ENCODE data around the gene CBX1. TPM values are rescaled to one million over a fixed set of nuclear protein-coding genes. Genes with fewer than 3 reads are reported as not detected.

The CBX1 gene
- total and polyA plus RNA-seq, 2 of the 8 experiments (the other 6 are each of a cell fraction or from before 2014, with no cell fraction given), result 38.7 to 173 TPM

GRCh38 chr17:48100591-48101011, 677 bp downstream of the CBX1 start:
- H4K5ac ChIP-seq (ENCODE audit: insufficient read length, low read depth, low read length), result peak overlapping the region; percentile 60
- ChIA-PET POLR2A (ENCODE audit: partially characterized antibody) (interaction anchor here (0.8 to 10.9 kb wide), 23 partner anchors 8 to 346 kb away, joined by 3 to 112 read pairs (median 4); partner anchors contain the start of genes CDK5RAP3 and NFE2L1), CTCF (ENCODE audit: partially characterized antibody) (interaction anchor here (0.6 to 7.7 kb wide), 12 partner anchors 10 to 151 kb away, joined by 3 to 58 read pairs (median 4); partner anchors contain the start of genes CDK5RAP3 and NFE2L1)
- DNase-seq (ENCODE audit: low read depth in 1 of 2, low spot score in 2 of 2), result peak; percentile 71 to 78
- H3K79me2 ChIP-seq (ENCODE audit: control insufficient read depth in 1 of 2, insufficient read depth in 2 of 2, low read length in 2 of 2), result peaks cover 18 to 49% of the 10 kb centered on the region in 2 experiments
- peaks cover 0 to 3% (median 0%) of the 10 kb centered on the region in 4 experiments; a peak in 1 of 7 replicates for H3K4me1 ChIP-seq (replicated peaks in 1 of 4; ENCODE audit: control insufficient read depth in 3 of 4, insufficient read depth in 4 of 4, low read length in 3 of 4)
- WGBS, 2 experiments (ENCODE audit: extremely low coverage in 1 of 2, insufficient coverage in 1 of 2, insufficient read length in 1 of 2, insufficient replicate concordance in 2 of 2, low coverage in 1 of 2, low lambda C conversion rate in 2 of 2, missing lambda C conversion rate in 1 of 2), result 0% methylated on average over 23 of the region's 23 CpGs; no CpG with 5 or more reads in 1 of the 2 experiments
- FAIRE-seq, result no peak
- peaks cover 0 to 5% (median 2%) of the 10 kb centered on the region in 4 experiments; a peak in 2 of 8 replicates for H3K36me3 ChIP-seq (ENCODE audit: control insufficient read depth in 2 of 4, insufficient read depth in 4 of 4, low read length in 3 of 4)
- H2BK20ac ChIP-seq (ENCODE audit: low read length), result no peak overlapping the region
- H2BK15ac ChIP-seq (ENCODE audit: low read length), result no peak overlapping the region
- H3K27ac ChIP-seq (ENCODE audit: low read depth, low read length), result peak overlapping the region; percentile 72; the same call in 1 of the 2 replicates
- H3K56ac ChIP-seq (replicated peaks; ENCODE audit: insufficient read length, low read depth, low read length), result peak overlapping the region; percentile 60
- H2BK12ac ChIP-seq (ENCODE audit: low read depth, low read length), result 0 out of 2 replicates have a peak overlapping the region, but pooled peaks have one; percentile 12
- peak overlapping the region; percentile 98 for H4K8ac ChIP-seq (ENCODE audit: extremely low read depth, insufficient read depth, low read length)
- peak overlapping the region; percentile 64 for H3K18ac ChIP-seq (ENCODE audit: extremely low read depth, low read length)
- peak overlapping the region; percentile 80 for H4K91ac ChIP-seq (replicated peaks; ENCODE audit: insufficient read length, low read length)
- H3K4me3 ChIP-seq (ENCODE audit: extremely low read depth in 1 of 4, insufficient read depth in 2 of 4, low read depth in 3 of 4, low read length in 4 of 4), result peak overlapping the region; percentile 74 to 94 (median 87)
- no peak overlapping the region for H3K14ac ChIP-seq (ENCODE audit: insufficient read length)
- peaks cover 7% of the 10 kb centered on the region; the same call in 1 of the 2 replicates for H3K23me2 ChIP-seq (ENCODE audit: low read depth, low read length)
- no peak overlapping the region for H3K4ac ChIP-seq (replicated peaks; ENCODE audit: insufficient read length, low read depth, low read length)
- peaks cover 5% of the 10 kb centered on the region for H3K79me1 ChIP-seq (ENCODE audit: low read depth, low read length)
- H2AK5ac ChIP-seq (ENCODE audit: low read depth, low read length), result no peak overlapping the region
- peak overlapping the region; percentile 96 for H2BK5ac ChIP-seq (ENCODE audit: low read depth, low read length)
- H3K23ac ChIP-seq (ENCODE audit: insufficient read length), result no peak overlapping the region
- H2AFZ ChIP-seq (ENCODE audit: low read length), result peak overlapping the region; percentile 28; the same call in 1 of the 2 replicates
- H4K20me1 ChIP-seq (replicated peaks in 1 of 2; ENCODE audit: control insufficient read depth in 1 of 2, insufficient read depth in 2 of 2, low read length in 2 of 2), result peaks cover 3 to 10% of the 10 kb centered on the region in 2 experiments
- no peaks in the 10 kb centered on the region for H3K9me3 ChIP-seq (ENCODE audit: insufficient read depth in 2 of 2, low read depth in 1 of 2, low read length in 1 of 2)
- peak overlapping the region; percentile 67 to 84 for H3K4me2 ChIP-seq (ENCODE audit: insufficient read depth in 1 of 2, low read depth in 2 of 2, low read length in 2 of 2)
- no peak overlapping the region for H2BK120ac ChIP-seq (replicated peaks; ENCODE audit: low read depth, low read length)
- H3K9ac ChIP-seq (replicated peaks in 1 of 4; ENCODE audit: extremely low read depth in 1 of 4, low read depth in 3 of 4, low read length in 3 of 4), result peak overlapping the region; percentile 77 to 86 (median 80)
- H3K27me3 ChIP-seq (replicated peaks in 1 of 4; ENCODE audit: control insufficient read depth in 3 of 4, extremely low read depth in 1 of 4, insufficient read depth in 3 of 4, low read length in 3 of 4), result no peaks in the 10 kb centered on the region
- TF ChIP-seq CHD2 (IDR thresholded peaks at IDR 0.05; ENCODE audit: low read length) (peak; percentile 37; the same call in 1 of the 2 replicates), POLR2AphosphoS5 (IDR thresholded peaks at IDR 0.05; ENCODE audit: low read depth, low read length) (peak; percentile 52), SAP30 (IDR thresholded peaks at IDR 0.05; ENCODE audit: insufficient read depth, insufficient replicate concordance, low read length) (peak; percentile 27), TAF7 (optimal IDR thresholded peaks at IDR 0.05; ENCODE audit: borderline replicate concordance, low read depth, low read length) (peak; percentile 35), PHF8 (conservative IDR thresholded peaks at IDR 0.05; ENCODE audit: low read depth, low read length) (0 out of 2 replicates have a peak, but pooled peaks have one; percentile 60), SP1 (IDR thresholded peaks at IDR 0.05; ENCODE audit: low read depth, low read length) (0 out of 2 replicates have a peak, but pooled peaks have one; percentile 20), HDAC2 (IDR thresholded peaks at IDR 0.05; ENCODE audit: borderline replicate concordance in 1 of 2, low read depth in 2 of 2, low read length in 2 of 2) (no peak), SIN3A (conservative IDR thresholded peaks at IDR 0.05 in 1 of 2, IDR thresholded peaks at IDR 0.05 in 1 of 2; ENCODE audit: low read depth in 1 of 2, low read length in 2 of 2) (no peak)
